OCI-LY3 (cell line): Measurements from ENCODE around the gene YPEL5.

Experiments used
- EZH2phosphoT487 ChIP-seq: fragments of 200-600 bp; shearing (Covaris generic); IDR thresholded peaks from 2 replicates; pipeline ENCODE4 v1.6.1; 2018; ENCODE audit warnings: antibody characterized with exemption, mixed run types, low read depth
- TF ChIP-seq, protein P1 (sequence below): fragments of 200-600, 300-600 bp; sonication (generic); IDR thresholded peaks from 2 replicates; pipeline ENCODE4 v1.5.1; 2014; ENCODE audit warnings: antibody characterized with exemption, low read length, low read depth

DNA sequence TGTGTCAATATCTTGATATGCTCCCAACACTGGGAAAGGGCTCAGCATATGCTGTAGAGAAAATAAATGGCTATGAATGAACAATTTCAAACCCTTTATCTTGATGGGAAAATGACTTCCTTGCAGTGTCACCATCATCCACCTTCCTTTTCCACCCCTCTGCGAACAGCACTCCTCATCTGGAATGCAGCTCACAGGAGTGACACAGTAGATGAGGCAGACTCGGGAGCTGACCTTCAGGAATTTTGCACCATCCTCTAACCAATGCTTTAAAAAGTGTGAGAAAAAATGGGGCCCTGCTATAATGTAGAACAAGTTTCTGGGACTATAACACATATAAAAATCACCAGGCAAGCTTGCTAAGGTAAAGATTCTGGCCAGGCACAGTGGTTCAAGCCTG is 41.3 kb upstream of the YPEL5 start:
- TF ChIP-seq, protein P1, sequence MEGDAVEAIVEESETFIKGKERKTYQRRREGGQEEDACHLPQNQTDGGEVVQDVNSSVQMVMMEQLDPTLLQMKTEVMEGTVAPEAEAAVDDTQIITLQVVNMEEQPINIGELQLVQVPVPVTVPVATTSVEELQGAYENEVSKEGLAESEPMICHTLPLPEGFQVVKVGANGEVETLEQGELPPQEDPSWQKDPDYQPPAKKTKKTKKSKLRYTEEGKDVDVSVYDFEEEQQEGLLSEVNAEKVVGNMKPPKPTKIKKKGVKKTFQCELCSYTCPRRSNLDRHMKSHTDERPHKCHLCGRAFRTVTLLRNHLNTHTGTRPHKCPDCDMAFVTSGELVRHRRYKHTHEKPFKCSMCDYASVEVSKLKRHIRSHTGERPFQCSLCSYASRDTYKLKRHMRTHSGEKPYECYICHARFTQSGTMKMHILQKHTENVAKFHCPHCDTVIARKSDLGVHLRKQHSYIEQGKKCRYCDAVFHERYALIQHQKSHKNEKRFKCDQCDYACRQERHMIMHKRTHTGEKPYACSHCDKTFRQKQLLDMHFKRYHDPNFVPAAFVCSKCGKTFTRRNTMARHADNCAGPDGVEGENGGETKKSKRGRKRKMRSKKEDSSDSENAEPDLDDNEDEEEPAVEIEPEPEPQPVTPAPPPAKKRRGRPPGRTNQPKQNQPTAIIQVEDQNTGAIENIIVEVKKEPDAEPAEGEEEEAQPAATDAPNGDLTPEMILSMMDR: no peak
- no peak for TF ChIP-seq EZH2phosphoT487
